Measurements from ENCODE around the gene GPR132.
A peak's percentile ranks its signal among the peaks of the same experiment; 100 is the strongest.

GRCh38 chr14:105086833-105087307 is 21.6 kb upstream of the GPR132 start:
- TF ChIP-seq ZBTB33 (CRISPR knock-in tag; IDR thresholded peaks at IDR 0.05) = no peak
- TF ChIP-seq ZNF549 (CRISPR knock-in tag; IDR thresholded peaks at IDR 0.05) = no peak
- no peak for TF ChIP-seq ASH2L (IDR thresholded peaks at IDR 0.05; ENCODE audit: insufficient read length, low read depth, low read length)
- TF ChIP-seq KLF11 (CRISPR knock-in tag; IDR thresholded peaks at IDR 0.05) = no peak
- no peak for TF ChIP-seq POLR2A (IDR thresholded peaks at IDR 0.05; ENCODE audit: insufficient read depth in 1 of 2, low read depth in 2 of 2, low read length in 2 of 2)
- no peak for TF ChIP-seq ETV5 (CRISPR knock-in tag; IDR thresholded peaks at IDR 0.05; ENCODE audit: borderline replicate concordance)
- no peak for TF ChIP-seq ZNF580 (CRISPR knock-in tag; IDR thresholded peaks at IDR 0.05; ENCODE audit: borderline replicate concordance, low read depth)
- peak; percentile 83 for TF ChIP-seq RAD21 (CRISPR knock-in tag; IDR thresholded peaks at IDR 0.05)
- no peak; the same call in 1 of the 2 replicates for TF ChIP-seq EZH2 (conservative IDR thresholded peaks at IDR 0.05; ENCODE audit: low read depth, low read length)

Measured in HepG2 (cell line).